ENCODE measurements around the gene CHCHD3. TPM values are rescaled to one million over a fixed set of nuclear protein-coding genes. Genes with fewer than 3 reads are reported as not detected.

Gene CHCHD3
- total RNA-seq, 1 experiment from 2014 or later: 102 TPM

GRCh38 chr7:133079296-133079695 lies 2.6 kb downstream of the CHCHD3 start:
- POLR2A ChIA-PET: no interaction called here
- Histone ChIP-seq H3K9me3 (no peaks in the 10 kb centered on the region), H3K4me3 (ENCODE audit: low read depth, low read length) (no peak overlapping the region), H3K36me3 (ENCODE audit: control insufficient read depth, insufficient read depth, low read length) (no peaks in the 10 kb centered on the region), H3K4me1 (peaks cover 4% of the 10 kb centered on the region; the same call in 1 of the 2 replicates), H3K27me3 (replicated peaks; ENCODE audit: control insufficient read depth, insufficient read depth, low read length) (no peaks in the 10 kb centered on the region)
- intact Hi-C loops (cut with micrococcal nuclease; ENCODE audit: unreplicated experiment): no loop called here
- TF ChIP-seq, protein P1, sequence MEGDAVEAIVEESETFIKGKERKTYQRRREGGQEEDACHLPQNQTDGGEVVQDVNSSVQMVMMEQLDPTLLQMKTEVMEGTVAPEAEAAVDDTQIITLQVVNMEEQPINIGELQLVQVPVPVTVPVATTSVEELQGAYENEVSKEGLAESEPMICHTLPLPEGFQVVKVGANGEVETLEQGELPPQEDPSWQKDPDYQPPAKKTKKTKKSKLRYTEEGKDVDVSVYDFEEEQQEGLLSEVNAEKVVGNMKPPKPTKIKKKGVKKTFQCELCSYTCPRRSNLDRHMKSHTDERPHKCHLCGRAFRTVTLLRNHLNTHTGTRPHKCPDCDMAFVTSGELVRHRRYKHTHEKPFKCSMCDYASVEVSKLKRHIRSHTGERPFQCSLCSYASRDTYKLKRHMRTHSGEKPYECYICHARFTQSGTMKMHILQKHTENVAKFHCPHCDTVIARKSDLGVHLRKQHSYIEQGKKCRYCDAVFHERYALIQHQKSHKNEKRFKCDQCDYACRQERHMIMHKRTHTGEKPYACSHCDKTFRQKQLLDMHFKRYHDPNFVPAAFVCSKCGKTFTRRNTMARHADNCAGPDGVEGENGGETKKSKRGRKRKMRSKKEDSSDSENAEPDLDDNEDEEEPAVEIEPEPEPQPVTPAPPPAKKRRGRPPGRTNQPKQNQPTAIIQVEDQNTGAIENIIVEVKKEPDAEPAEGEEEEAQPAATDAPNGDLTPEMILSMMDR (IDR thresholded peaks at IDR 0.05; ENCODE audit: insufficient read depth in 1 of 2, low read depth in 1 of 2, low read length in 1 of 2, severe bottlenecking in 1 of 2, unreplicated experiment in 1 of 2): no peak
- Mint-ChIP-seq H3K9me3 (ENCODE audit: unreplicated experiment) (no peaks in the 10 kb centered on the region), H3K4me1 (ENCODE audit: low read depth, unreplicated experiment) (no peaks in the 10 kb centered on the region), H3K4me3 (ENCODE audit: unreplicated experiment) (no peak overlapping the region), H3K27me3 (ENCODE audit: insufficient read depth, unreplicated experiment) (no peaks in the 10 kb centered on the region), H3K36me3 (ENCODE audit: insufficient read depth, unreplicated experiment) (peaks cover 5% of the 10 kb centered on the region), H3K27ac (ENCODE audit: unreplicated experiment) (no peak overlapping the region)
- no peak for DNase-seq
- no TSS peak for BruUV-seq (replicated peaks)
- CTCF ChIA-PET: no interaction called here

GRCh38 chr7:133077394-133077793 lies 4.5 kb downstream of the CHCHD3 start:
- Histone ChIP-seq H3K4me3 (ENCODE audit: low read depth, low read length) (no peak overlapping the region), H3K4me1 (peaks cover 1% of the 10 kb centered on the region; the same call in 1 of the 2 replicates), H3K36me3 (ENCODE audit: control insufficient read depth, insufficient read depth, low read length) (no peaks in the 10 kb centered on the region), H3K27me3 (replicated peaks; ENCODE audit: control insufficient read depth, insufficient read depth, low read length) (no peaks in the 10 kb centered on the region), H3K9me3 (no peaks in the 10 kb centered on the region)
- POLR2A ChIA-PET: no interaction called here
- CTCF ChIA-PET: no interaction called here
- no peak overlapping the region for H3K27ac Mint-ChIP-seq (ENCODE audit: unreplicated experiment)
- TF ChIP-seq, protein P1 (IDR thresholded peaks at IDR 0.05; ENCODE audit: insufficient read depth in 1 of 2, low read depth in 1 of 2, low read length in 1 of 2, severe bottlenecking in 1 of 2, unreplicated experiment in 1 of 2): no peak
- H3K4me3 Mint-ChIP-seq (ENCODE audit: unreplicated experiment): no peak overlapping the region
- H3K36me3 Mint-ChIP-seq (ENCODE audit: insufficient read depth, unreplicated experiment): peaks cover 5% of the 10 kb centered on the region
- no peak for DNase-seq
- H3K27me3 Mint-ChIP-seq (ENCODE audit: insufficient read depth, unreplicated experiment): no peaks in the 10 kb centered on the region
- H3K9me3 Mint-ChIP-seq (ENCODE audit: unreplicated experiment): no peaks in the 10 kb centered on the region
- no TSS peak for BruUV-seq (replicated peaks)
- intact Hi-C loops (cut with micrococcal nuclease; ENCODE audit: unreplicated experiment): no loop called here
- no peaks in the 10 kb centered on the region for H3K4me1 Mint-ChIP-seq (ENCODE audit: low read depth, unreplicated experiment)

- H3K36me3 Mint-ChIP-seq (ENCODE audit: insufficient read depth, unreplicated experiment): peaks cover 5% of the 10 kb centered on the region
- Histone ChIP-seq H3K9me3 (no peaks in the 10 kb centered on the region), H3K4me1 (no peaks in the 10 kb centered on the region), H3K4me3 (ENCODE audit: low read depth, low read length) (no peak overlapping the region), H3K36me3 (ENCODE audit: control insufficient read depth, insufficient read depth, low read length) (no peaks in the 10 kb centered on the region), H3K27me3 (replicated peaks; ENCODE audit: control insufficient read depth, insufficient read depth, low read length) (no peaks in the 10 kb centered on the region)
- TF ChIP-seq, protein P1 (IDR thresholded peaks at IDR 0.05; ENCODE audit: insufficient read depth in 1 of 2, low read depth in 1 of 2, low read length in 1 of 2, severe bottlenecking in 1 of 2, unreplicated experiment in 1 of 2): no peak
- no peak for DNase-seq
- intact Hi-C loops (cut with micrococcal nuclease; ENCODE audit: unreplicated experiment): no loop called here
- H3K27me3 Mint-ChIP-seq (ENCODE audit: insufficient read depth, unreplicated experiment): no peaks in the 10 kb centered on the region
- ChIA-PET CTCF (no interaction called here), POLR2A (no interaction called here)
- no peaks in the 10 kb centered on the region for H3K9me3 Mint-ChIP-seq (ENCODE audit: unreplicated experiment)
- H3K27ac Mint-ChIP-seq (ENCODE audit: unreplicated experiment): no peak overlapping the region
- BruUV-seq (replicated peaks): no TSS peak
- no peaks in the 10 kb centered on the region for H3K4me1 Mint-ChIP-seq (ENCODE audit: low read depth, unreplicated experiment)
- no peak overlapping the region for H3K4me3 Mint-ChIP-seq (ENCODE audit: unreplicated experiment)
Observed at GRCh38 chr7:133076142-133076541, 5.7 kb downstream of the CHCHD3 start.
